GM18508 (cell line): ENCODE results near the gene POLR2L.

Experiments used
- ATAC-seq: cut with Tn5 transposase; IDR thresholded peaks from one replicate; pipeline ENCODE4 v1.9.1; 2021; ENCODE audit warnings: moderate number of reproducible peaks; ENCODE audit not compliant: insufficient read depth, unreplicated experiment

Gene POLR2L

GRCh38 chr11:798093-798713, 44.1 kb downstream of the POLR2L start, which contains the start of gene SLC25A22:
Gene SLC25A22, minus strand, starts transcription at chr11:798281. Its CDS starts 3,275 bp downstream, at chr11:795006.
- no peak for ATAC-seq

- ATAC-seq = no peak
Observed at GRCh38 chr11:797296-798092, 44.8 kb downstream of the POLR2L start.

GRCh38 chr11:796565-797295, 45.6 kb downstream of the POLR2L start:
- ATAC-seq = no peak

GRCh38 chr11:795634-796564, 46.4 kb downstream of the POLR2L start:
- no peak for ATAC-seq

- ATAC-seq = no peak
Observed at GRCh38 chr11:794766-795633, 47.3 kb downstream of the POLR2L start.

GRCh38 chr11:794013-794765, 48.1 kb downstream of the POLR2L start:
- ATAC-seq = no peak

- ATAC-seq = no peak
Observed at GRCh38 chr11:793556-793955, 48.8 kb downstream of the POLR2L start.

GRCh38 chr11:792873-793272, 49.5 kb downstream of the POLR2L start:
- ATAC-seq = no peak

GRCh38 chr11:792535-792821, 49.9 kb downstream of the POLR2L start:
- no peak for ATAC-seq

GRCh38 chr11:791658-792534, 50.4 kb downstream of the POLR2L start:
- no peak for ATAC-seq

- no peak for ATAC-seq
Observed at GRCh38 chr11:790721-791564, 51.4 kb downstream of the POLR2L start.

GRCh38 chr11:789943-790342, 52.4 kb downstream of the POLR2L start, which contains the start of gene CEND1:
Gene CEND1, minus strand, starts transcription at chr11:790090. Its CDS starts 1,514 bp downstream, at chr11:788576.
- no peak for ATAC-seq
